PC-3 (cell line): ENCODE data around the gene METTL17. TPM values are rescaled to one million over a fixed set of nuclear protein-coding genes. Genes with fewer than 3 reads are reported as not detected.

Experiments used
- ATAC-seq: fragments of 200-7000 bp; cut with Tn5 transposase; 2 replicates; pipeline ENCODE4 v1.9.1; 2020; ENCODE audit warnings: mild to moderate bottlenecking, moderate library complexity
- BruUV-seq: library from RNA; stranded (reverse); fragments of 400-500 nt; replicated peaks from 2 replicates; lab custom pipeline; 2021; lab: Mats Ljungman, UMichigan
- CTCF ChIA-PET: fragments of 300-600 bp; sonication (Branson Sonifier 250); formaldehyde crosslinking; loops from one replicate; lab custom pipeline; 2022; ENCODE audit warnings: antibody characterized with exemption; lab: Charles Lee
- POLR2A ChIA-PET: fragments of 300-600 bp; sonication (Branson Sonifier 250); formaldehyde crosslinking; loops from one replicate; lab custom pipeline; 2022; ENCODE audit warnings: antibody characterized with exemption; ENCODE audit not compliant: unreplicated experiment; lab: Charles Lee
- DNase-seq: peaks from one replicate; pipeline ENCODE4 v3.0.0-alpha.2; 2015
- H2AFZ ChIP-seq: fragments of 300-600 bp; sonication (generic); 2 replicates; pipeline ENCODE4 v1.6.0; 2016; ENCODE audit warnings: antibody characterized with exemption, low read length
- H3F3A ChIP-seq: fragments of 300-600 bp; sonication (generic); one replicate; pipeline ENCODE4 v1.6.0; 2017; ENCODE audit warnings: antibody characterized with exemption, low read length, control low read depth, mild to moderate bottlenecking; ENCODE audit not compliant: unreplicated experiment
- H3K27ac ChIP-seq: fragments of 300-600 bp; sonication (generic); 2 replicates; pipeline ENCODE4 v1.5.1; 2016; ENCODE audit warnings: mild to moderate bottlenecking, low read length
- H3K27me3 ChIP-seq: fragments of 300-600 bp; sonication (generic); 2 replicates; pipeline ENCODE4 v1.6.1; 2016; ENCODE audit warnings: low read length, mixed read lengths
- H3K36me3 ChIP-seq: fragments of 300-600 bp; sonication (generic); 2 replicates; pipeline ENCODE4 v1.6.1; 2016; ENCODE audit warnings: low read depth, mixed run types, low read length, mixed read lengths
- H3K4me1 ChIP-seq: fragments of 300-600 bp; sonication (generic); 2 replicates; pipeline ENCODE4 v1.5.1; 2016; ENCODE audit warnings: low read length; ENCODE audit not compliant: insufficient read depth
- H3K4me2 ChIP-seq: fragments of 300-600 bp; sonication (generic); 2 replicates; pipeline ENCODE4 v1.6.0; 2016; ENCODE audit warnings: low read length
- H3K4me3 ChIP-seq: fragments of 300-600 bp; sonication (generic); 2 replicates; pipeline ENCODE4 v1.5.1; 2016; ENCODE audit warnings: mild to moderate bottlenecking, low read length, mixed read lengths
- H3K79me2 ChIP-seq: fragments of 300-600 bp; sonication (generic); 2 replicates; pipeline ENCODE4 v1.6.1; 2017; ENCODE audit warnings: low read length, mixed read lengths
- H3K9ac ChIP-seq: fragments of 300-600 bp; sonication (generic); 2 replicates; pipeline ENCODE4 v1.6.0; 2016; ENCODE audit warnings: mild to moderate bottlenecking, low read length
- H3K9me2 ChIP-seq: fragments of 300-600 bp; sonication (generic); replicated peaks from 2 replicates; pipeline ENCODE4 v1.6.1; 2016; ENCODE audit warnings: mixed run types, low read length, mixed read lengths
- H3K9me3 ChIP-seq: fragments of 300-600 bp; sonication (generic); 2 replicates; pipeline ENCODE4 v1.6.1; 2016; ENCODE audit warnings: low read length, mixed read lengths
- H4K20me1 ChIP-seq: fragments of 300-600 bp; sonication (generic); 2 replicates; pipeline ENCODE4 v1.6.1; 2016; ENCODE audit warnings: low read length, mixed read lengths
- EZH2 ChIP-seq: fragments of 300-600 bp; sonication (generic); IDR thresholded peaks from one replicate; pipeline ENCODE4 v1.6.1; 2017; ENCODE audit warnings: antibody characterized with exemption, mild to moderate bottlenecking, low read length; ENCODE audit not compliant: unreplicated experiment
- EZH2phosphoT487 ChIP-seq: fragments of 300-600 bp; sonication (generic); IDR thresholded peaks from 2 replicates; pipeline ENCODE4 v1.6.1; 2018; ENCODE audit warnings: mild to moderate bottlenecking, antibody characterized with exemption, low read length, borderline replicate concordance
- intact Hi-C: fragments of 100-400 bp; cut with micrococcal nuclease; formaldehyde crosslinking; loops from 2 replicates; pipeline ENCODE4 v1.9.0; 2023
- total RNA-seq: library from RNA; depleted of rRNA; stranded (reverse); fragments of >200 nt; gene quantifications from 2 replicates; pipeline ENCODE4 v1.2.3, GENCODE V29; 2014
- TF ChIP-seq, protein P1 (sequence below): fragments of 300-600 bp; sonication (generic); conservative IDR thresholded peaks from 2 replicates; pipeline ENCODE4 v1.5.1; 2017; ENCODE audit warnings: antibody characterized with exemption, low read depth, mild to moderate bottlenecking, low read length

Gene METTL17
- total RNA-seq, 1 experiment from 2014 or later: 99.0 TPM

DNA sequence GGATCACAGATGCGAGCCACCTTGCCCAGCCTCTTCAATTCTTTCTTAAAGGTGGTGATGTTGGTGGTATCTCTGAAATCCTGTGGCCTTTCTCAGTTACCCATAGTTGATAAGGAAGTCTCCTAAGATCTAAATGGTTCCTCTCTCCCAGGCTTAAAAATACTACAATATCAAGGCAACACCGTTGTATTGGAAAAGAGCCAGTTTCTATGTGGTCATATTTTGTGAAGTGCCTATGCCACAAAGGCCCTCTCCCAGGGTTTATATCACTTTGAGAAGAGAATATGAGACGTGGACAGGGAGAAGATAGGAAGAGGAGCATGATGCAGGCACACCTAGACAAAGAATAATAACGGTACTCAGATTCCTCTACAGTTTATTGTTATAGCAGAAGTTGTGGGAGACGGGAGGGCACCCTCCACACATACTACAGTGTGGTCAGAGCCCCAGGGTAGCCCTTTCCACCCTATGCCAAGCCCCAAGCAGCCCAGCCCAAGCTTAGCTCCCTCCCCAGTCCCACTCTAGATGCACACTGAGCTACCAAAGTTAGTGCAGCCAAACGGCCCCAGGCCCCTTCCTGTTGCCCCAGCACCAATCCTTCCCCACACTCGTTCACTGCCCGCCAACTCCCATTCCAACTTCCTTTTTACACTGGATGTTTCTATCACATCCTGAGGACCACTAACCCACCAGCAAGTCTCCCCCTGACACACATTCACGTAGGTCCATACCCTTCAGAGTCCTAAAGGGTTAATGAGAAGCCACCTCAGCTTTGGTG is 26.8 kb downstream of the METTL17 start:
- no TSS peak for BruUV-seq
- no peaks in the 10 kb centered on the region for H3K36me3 ChIP-seq
- CTCF ChIA-PET: no interaction called here
- no peak for DNase-seq
- no peaks in the 10 kb centered on the region for H3F3A ChIP-seq
- H3K4me1 ChIP-seq: no peaks in the 10 kb centered on the region
- TF ChIP-seq EZH2phosphoT487 (no peak), EZH2 (no peak)
- TF ChIP-seq, protein P1, sequence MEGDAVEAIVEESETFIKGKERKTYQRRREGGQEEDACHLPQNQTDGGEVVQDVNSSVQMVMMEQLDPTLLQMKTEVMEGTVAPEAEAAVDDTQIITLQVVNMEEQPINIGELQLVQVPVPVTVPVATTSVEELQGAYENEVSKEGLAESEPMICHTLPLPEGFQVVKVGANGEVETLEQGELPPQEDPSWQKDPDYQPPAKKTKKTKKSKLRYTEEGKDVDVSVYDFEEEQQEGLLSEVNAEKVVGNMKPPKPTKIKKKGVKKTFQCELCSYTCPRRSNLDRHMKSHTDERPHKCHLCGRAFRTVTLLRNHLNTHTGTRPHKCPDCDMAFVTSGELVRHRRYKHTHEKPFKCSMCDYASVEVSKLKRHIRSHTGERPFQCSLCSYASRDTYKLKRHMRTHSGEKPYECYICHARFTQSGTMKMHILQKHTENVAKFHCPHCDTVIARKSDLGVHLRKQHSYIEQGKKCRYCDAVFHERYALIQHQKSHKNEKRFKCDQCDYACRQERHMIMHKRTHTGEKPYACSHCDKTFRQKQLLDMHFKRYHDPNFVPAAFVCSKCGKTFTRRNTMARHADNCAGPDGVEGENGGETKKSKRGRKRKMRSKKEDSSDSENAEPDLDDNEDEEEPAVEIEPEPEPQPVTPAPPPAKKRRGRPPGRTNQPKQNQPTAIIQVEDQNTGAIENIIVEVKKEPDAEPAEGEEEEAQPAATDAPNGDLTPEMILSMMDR: no peak
- no peak overlapping the region for H3K27ac ChIP-seq
- no peak overlapping the region for H2AFZ ChIP-seq
- no peaks in the 10 kb centered on the region for H3K9me2 ChIP-seq
- H3K4me2 ChIP-seq: no peak overlapping the region
- intact Hi-C loops: no loop called here
- no peak for ATAC-seq
- H3K79me2 ChIP-seq: no peaks in the 10 kb centered on the region
- H4K20me1 ChIP-seq: no peaks in the 10 kb centered on the region
- H3K4me3 ChIP-seq: no peak overlapping the region
- peaks cover 39% of the 10 kb centered on the region for H3K27me3 ChIP-seq
- H3K9ac ChIP-seq: no peak overlapping the region
- H3K9me3 ChIP-seq: no peaks in the 10 kb centered on the region
- POLR2A ChIA-PET: no interaction called here

DNA sequence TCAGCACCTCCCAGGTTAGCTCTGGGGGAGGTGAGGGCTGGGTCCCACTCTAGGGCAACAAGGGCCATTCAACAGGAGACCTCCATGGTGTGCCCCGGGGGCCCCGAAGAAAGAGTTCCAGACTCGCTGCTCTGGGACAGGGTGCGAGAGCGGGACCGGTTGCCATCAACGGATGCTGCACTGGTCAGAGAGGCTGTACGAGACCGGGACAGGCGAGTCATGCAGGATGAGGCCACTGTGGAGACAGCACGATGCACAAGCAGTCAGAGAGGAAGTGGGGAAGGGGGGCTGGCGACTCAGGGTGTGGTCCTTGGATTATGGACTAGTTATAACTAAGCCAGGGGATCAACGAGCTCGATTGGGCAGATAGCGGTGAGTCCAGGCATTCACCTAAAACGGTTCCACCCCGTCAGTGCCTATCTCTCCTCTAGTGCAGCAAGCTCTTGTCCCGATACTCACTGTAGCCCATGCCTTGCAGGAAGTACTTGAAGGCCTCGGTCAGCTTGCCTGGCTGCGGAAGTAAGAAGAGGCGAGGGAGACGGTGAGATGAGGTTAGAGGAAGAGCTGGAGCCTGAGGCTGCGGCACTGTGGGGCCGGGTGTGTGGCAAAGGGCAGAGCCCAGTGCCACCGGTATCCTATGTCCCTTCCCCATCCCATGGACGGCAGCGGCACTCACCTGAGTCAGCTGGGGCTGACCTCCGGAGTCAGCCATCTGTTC is 27.9 kb downstream of the METTL17 start:
- Histone ChIP-seq H3F3A (no peaks in the 10 kb centered on the region), H3K4me2 (no peak overlapping the region), H3K4me1 (no peaks in the 10 kb centered on the region), H3K9me3 (no peaks in the 10 kb centered on the region), H3K27me3 (peaks cover 44% of the 10 kb centered on the region), H3K27ac (no peak overlapping the region), H3K36me3 (no peaks in the 10 kb centered on the region), H3K9me2 (no peaks in the 10 kb centered on the region), H3K79me2 (no peaks in the 10 kb centered on the region), H3K4me3 (no peak overlapping the region), H2AFZ (no peak overlapping the region), H3K9ac (no peak overlapping the region), H4K20me1 (no peaks in the 10 kb centered on the region)
- no TSS peak for BruUV-seq
- DNase-seq: no peak
- intact Hi-C loops: no loop called here
- CTCF ChIA-PET: no interaction called here
- TF ChIP-seq EZH2 (no peak), EZH2phosphoT487 (no peak)
- TF ChIP-seq, protein P1: no peak
- ATAC-seq: no peak
- POLR2A ChIA-PET: no interaction called here

DNA sequence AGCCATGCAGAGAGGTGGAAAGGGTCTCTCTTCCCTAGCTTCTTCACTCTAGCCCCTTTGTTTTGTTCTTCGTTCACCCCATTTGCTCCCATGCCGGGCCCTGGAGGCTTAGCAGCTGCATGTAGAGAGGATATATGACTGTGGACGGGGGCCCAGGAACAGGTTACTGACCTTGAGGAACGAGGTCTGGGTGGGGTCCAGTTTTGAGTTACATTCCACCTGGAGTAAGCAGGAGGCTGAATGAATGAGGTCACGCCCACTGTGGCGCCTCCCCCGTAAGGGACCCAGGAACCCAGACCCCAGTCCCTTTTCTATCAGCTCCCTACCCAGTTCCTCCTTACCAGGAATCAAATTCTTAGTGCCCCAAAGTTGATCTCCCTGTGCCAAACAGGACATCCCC is 28.5 kb downstream of the METTL17 start:
- Histone ChIP-seq H3K4me2 (no peak overlapping the region), H2AFZ (no peak overlapping the region), H3K9ac (no peak overlapping the region), H3K79me2 (no peaks in the 10 kb centered on the region), H4K20me1 (no peaks in the 10 kb centered on the region), H3F3A (no peaks in the 10 kb centered on the region), H3K27me3 (peaks cover 44% of the 10 kb centered on the region), H3K9me2 (no peaks in the 10 kb centered on the region), H3K27ac (no peak overlapping the region), H3K9me3 (no peaks in the 10 kb centered on the region), H3K36me3 (no peaks in the 10 kb centered on the region), H3K4me1 (no peaks in the 10 kb centered on the region), H3K4me3 (no peak overlapping the region)
- DNase-seq: no peak
- no peak for ATAC-seq
- no TSS peak for BruUV-seq
- POLR2A ChIA-PET: no interaction called here
- CTCF ChIA-PET: no interaction called here
- TF ChIP-seq, protein P1: no peak
- TF ChIP-seq EZH2 (no peak), EZH2phosphoT487 (no peak)
- intact Hi-C loops: no loop called here
